ENCODE results near the gene NUTM2F.
"Not testable (repeated sequence)": the region's sequence is repeated elsewhere in the genome, so short reads cannot be mapped to it uniquely, and the experiment has no call there.

The NUTM2F gene

DNA sequence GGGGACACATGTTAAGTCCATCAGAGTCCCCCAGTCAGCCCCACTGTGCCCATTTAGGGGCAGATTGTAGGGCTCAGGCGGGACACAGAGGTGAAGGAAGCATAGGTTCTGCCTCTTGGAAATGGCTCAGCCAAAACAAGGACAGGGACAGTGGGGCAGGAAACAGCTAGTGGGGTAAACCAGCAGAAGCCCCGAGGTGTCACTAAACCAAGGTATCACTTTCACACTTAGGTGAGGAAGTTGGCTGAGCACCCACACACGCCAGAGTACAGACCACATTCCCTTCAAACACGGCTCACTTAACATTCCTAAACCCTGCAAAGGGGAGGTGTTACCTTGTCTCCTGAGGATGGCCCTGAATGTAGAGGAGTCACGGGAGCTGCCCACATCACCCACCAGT, 12.2 kb downstream of the NUTM2F start:
- not testable (repeated sequence) for DNase-seq (ENCODE audit: low read depth in 2 of 2)

DNA sequence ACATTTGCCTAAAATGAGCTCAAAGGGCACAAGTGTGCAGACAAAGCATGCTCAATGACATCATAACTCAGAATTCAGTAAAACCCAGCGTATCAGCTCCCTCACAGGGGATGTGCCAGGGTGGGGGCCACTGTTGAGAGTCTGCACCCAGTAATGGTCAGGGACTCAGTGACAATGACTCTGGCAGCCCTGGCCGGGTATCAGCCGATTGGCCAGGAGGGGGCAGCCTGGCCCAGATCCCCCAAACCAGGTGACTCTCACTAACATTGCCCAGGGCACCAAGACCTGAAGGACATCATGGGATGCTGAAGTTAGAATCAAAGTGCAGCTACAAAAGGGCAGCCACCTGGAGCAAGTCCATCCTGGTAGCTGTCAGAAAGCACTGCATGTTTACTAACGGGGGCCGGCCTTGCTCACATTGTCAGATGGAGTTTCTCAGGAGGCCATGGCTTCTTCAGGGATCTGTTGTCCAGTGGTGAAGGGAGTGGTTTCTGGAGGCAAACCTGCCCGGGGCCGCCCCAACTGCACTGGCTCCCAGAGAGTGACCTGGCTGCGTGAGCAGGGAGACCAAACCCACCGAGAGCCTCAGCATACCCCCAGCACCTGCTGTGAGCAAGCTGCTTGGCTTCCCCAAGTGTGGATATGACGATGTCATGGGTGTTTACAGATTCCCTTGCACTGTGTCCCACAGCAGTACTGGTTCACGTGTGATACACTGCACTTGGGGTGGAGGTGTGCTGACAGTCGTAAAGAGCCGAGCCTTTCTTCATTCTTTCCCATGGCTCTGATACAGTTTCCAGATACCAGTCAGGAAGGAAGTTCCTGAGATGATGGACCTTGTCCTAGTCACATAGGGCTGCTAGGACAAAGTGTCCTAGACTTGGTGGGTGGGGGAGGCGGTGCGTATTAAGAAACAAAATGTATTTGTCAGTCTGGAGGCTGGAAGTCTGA, 13.1 kb downstream of the NUTM2F start:
- DNase-seq (ENCODE audit: low read depth in 2 of 2): not testable (repeated sequence)

DNA sequence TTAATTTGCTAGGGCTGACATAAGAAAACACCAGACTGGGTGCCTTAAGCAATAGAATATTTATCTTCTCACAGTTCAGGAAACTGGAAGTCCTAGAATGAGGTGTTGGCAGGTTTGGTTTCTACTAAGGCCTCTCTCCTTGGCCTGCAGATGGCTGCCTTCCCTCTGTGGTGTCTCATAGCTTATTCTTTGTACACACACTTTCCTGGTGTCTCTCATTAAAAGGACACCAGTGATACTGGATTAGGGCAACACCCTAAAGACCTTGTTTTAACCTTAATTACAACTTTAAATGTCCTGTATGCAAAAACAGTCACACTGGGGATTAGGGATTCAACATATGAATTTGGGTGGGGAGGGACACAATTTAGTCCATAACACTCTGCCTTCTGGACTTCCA, 25.1 kb downstream of the NUTM2F start:
- no peak for DNase-seq (ENCODE audit: low read depth in 2 of 2)

DNA sequence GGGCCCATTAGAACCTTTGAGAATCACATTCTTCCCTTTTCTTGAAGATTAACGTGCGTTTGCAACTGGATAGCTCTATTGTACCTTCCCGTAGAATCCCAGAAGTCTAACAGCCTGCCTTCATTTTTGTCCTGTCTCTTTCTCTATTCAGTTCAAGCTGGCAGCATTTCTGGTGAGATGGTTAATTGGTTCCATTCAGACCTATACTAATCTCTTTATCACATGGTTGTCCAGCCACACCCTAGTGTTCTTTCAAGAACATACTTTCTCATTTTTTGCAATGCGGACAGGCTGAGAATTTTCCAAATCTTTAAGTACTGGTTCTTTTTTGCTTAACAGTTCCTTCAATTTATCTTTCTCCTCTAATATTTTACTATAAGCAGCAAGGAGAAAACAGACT, 26.0 kb downstream of the NUTM2F start:
- no peak for DNase-seq (ENCODE audit: low read depth in 2 of 2)

DNA sequence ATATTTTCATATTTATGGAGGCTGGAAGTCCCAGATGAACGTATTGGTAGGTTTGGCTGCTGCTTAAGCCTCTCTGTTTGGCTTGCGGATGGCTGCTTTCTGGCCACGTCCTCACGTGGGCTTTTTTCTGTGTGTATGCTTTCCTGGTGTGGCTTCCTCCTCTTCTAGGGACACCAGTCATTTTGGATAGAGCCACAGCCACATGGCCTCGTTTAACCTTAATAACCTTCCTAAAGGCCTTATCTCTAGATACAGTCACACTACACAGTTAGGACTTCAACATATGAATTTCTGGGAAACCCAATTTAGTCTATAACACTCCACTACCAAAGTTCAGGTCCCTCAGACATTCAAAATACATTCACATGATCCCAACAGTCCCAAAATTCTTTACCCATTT, 26.9 kb downstream of the NUTM2F start:
- DNase-seq (ENCODE audit: low read depth in 2 of 2): no peak

DNA sequence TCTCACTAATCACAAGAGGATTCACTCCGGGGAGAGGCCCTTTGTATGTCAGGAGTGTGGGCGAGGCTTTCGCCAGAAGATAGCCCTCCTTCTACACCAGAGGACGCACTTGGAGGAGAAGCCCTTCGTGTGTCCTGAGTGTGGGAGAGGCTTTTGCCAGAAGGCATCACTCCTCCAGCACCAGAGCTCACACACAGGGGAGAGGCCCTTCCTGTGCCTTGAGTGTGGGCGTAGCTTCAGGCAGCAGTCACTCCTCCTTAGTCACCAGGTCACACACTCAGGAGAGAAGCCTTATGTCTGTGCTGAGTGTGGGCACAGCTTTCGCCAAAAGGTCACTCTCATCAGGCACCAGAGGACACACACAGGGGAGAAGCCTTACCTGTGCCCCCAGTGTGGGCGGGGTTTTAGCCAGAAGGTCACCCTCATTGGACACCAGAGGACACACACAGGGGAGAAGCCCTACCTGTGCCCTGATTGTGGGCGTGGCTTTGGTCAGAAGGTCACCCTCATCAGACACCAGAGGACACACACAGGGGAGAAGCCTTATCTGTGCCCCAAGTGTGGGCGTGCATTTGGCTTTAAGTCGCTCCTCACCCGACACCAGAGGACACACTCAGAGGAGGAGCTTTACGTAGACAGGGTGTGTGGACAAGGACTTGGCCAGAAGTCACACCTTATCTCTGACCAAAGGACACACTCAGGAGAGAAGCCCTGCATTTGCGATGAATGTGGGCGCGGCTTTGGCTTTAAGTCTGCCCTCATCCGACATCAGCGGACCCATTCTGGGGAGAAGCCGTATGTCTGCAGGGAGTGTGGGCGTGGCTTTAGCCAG, 27.8 kb downstream of the NUTM2F start:
- DNase-seq (ENCODE audit: low read depth in 2 of 2): no peak

DNA sequence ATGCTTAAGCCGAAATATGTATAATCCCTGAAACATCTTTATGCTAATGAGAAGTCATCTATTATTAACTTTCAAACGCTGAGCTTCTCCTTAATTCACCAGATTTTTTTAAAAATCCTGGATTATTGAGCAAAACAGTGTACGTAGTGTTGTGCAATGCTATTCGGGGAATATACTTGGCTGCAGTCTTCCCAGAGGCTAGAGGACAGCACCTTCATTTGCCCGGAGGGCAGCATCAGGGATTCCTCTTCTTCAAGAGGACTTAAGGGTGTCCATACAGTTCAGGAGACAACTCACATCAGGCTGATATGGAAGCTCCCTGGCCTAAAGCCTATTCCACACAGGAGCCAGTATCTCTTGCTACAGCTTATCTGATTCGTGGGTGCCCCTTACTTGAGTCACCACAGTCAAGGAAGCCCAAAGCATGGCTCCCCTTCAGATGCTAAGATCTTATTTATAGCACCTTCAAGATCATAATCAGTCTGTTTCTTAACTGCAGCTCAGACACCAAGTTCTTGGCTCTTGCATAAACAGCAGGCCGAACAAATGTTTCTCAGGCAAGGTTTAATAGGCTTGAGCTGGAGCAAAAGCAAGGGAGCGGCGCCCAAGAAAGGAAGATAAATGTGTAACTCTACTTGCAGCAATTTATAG, 29.4 kb downstream of the NUTM2F start:
- no peak for DNase-seq (ENCODE audit: low read depth in 2 of 2)

DNA sequence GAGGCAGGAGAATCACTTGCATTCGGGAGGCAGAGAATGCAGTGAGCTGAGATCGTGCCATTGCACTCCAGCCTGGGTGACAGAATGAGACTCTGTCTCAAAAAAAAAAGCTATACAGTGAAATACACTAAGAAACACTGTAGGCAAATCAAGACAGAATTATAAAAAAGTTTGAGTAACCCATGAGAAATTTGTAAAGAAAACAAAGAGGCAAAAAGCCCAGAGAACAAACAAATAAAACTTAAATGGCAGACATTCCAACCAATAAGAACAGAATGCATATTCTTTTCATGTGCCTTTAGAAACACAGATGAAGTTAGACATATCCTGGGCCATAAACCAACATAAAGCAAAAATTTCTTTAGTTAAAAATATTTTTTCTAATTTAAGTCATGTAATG, 38.8 kb downstream of the NUTM2F start:
- DNase-seq (ENCODE audit: low read depth in 2 of 2): no peak

DNA sequence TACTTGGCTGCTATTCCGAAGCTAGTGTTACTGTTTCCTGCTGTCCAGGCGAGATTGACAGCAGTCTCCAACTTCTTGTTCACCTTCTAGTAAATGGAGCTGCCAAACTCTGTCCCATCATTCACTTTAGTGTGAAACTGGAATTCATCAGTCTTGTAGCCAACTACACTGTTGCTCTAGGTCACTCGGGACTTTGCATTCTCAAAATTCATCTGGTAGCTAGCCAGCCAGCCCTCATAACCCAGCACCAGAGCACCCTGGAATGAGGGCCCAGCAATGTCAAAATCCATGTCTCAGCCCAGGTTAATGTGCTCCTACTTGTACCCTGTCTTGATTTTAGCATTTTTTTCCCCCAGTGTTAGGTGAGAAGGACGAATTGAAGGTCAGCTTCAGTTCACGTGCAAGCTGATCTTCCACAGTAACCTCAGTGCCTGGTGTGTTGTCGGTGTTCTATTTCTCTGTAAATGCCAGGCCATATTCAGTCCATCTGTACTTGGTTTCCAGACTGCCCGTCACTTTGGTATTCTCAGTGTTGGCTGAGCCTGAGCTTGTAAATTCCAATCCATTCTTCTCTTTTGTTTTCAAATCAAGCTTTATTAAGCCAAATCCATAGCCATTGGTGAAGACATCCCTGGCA, 40.4 kb downstream of the NUTM2F start:
- no peak for DNase-seq (ENCODE audit: low read depth in 2 of 2)

DNA sequence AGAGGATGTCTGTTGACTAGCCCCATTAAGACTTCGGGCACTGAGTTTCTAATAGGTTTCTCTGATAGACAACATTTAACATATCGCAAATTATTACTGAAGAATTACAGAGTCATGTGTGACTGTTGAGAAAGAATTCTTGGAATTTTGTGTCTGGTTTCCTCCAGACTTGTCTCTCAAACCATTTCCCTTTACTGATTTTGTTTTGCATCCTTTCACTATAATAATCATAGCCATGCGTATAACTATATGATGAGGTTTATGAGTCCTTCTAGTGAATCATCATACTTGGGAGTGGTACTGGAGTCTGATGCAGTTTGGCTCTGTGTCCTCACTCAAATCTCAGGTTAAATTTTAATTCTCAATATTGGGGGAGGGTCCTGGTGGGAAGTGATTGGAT, 42.3 kb downstream of the NUTM2F start:
- DNase-seq (ENCODE audit: low read depth in 2 of 2): no peak

DNA sequence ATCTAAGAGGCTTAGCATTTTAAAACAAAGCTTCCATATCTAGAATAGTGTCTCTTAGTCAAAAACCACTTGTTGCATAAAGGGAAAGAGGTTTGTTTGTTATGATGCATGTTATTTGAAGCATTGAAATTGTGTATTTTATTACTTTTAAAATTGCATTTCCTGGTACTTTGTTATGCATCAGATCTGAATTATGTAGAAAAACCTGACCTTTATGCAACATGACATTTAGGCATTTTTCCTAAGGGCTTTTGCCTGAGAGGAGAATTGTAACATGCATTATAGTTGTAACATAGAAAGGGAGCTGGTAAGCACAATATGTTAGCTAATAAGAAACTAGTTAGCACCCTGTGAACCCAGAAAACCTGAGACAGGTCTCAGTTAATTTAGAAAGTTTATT, 47.3 kb downstream of the NUTM2F start:
- no peak for DNase-seq (ENCODE audit: low read depth in 2 of 2)

DNA sequence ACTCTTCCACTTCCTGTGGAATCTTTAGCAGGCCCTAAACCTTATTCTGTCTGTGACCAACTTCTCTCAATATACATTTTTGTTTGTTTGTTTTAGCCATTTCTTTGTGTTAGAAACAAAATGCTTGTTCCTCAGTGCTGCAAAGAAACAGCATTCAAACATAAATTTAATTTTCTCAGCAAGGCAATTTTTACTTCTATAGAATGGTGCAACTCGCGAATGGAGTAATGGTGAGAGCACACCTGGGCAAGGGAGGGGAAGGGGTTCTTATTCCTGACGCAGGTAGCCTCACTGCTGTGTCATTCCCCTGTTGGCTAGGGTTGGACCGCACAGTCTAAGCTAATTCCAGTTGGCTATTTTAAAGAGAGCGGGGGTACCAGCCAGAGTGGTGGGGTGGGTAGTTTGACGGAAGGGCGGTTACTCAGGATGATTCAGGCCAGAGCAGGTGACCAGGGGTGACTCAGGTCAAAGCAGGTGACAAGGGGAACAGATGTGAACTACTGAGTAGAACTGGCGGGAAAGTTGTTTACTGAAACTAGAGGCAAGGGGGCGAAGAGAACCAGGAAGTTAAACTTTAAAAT, 47.9 kb downstream of the NUTM2F start:
- DNase-seq (ENCODE audit: low read depth in 2 of 2): no peak

DNA sequence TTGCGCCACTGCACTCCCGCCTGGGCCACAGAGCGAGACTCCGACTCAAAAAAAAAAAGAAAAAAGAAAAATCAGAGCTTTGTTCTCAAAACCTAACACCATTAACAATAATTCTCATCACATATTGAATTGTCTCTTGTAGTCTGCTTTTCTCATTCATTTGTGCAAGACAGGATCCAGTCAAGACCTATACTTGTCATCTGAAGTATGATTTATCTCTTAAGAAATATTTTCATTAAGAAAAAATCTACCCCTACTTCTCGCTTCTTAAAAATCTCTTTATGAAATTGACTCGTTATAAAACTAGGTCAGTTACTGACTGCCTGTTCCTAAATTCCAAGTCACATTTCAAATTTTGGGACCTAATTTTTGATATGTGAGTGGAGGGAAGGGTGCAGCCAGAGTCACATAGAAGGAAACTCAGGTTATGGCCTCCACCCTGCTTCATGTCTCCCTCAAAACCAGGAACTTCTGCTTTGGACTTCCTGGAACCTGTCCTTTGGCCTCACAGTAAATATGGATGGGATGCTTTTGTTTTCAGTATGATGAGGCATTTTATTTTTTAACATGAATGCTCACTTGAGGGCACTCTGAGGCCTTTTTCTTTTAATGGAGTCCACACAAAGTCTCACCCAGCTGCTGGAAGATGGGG, 50.4 kb downstream of the NUTM2F start:
- no peak for DNase-seq (ENCODE audit: low read depth in 2 of 2)

DNA sequence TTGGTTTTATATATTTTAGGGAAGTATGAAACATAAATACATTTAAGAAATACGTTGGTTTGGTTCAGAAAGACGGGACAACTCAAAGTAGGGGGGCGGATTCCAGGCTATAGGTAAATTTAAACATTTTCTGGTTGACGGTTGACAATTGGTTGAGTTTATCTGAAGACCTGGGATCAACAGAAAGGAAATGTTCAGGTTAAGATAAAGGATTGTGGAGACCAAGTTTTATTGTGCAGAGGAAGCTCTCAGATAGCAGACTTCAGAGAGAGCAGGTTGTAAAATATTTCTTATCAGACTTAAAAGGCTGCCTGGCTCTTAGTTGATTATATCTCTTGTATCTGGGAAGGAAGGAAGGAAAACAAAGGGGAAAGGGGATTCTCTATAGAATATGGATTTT, 51.4 kb downstream of the NUTM2F start:
- DNase-seq (ENCODE audit: low read depth in 2 of 2): not testable (repeated sequence)

DNA sequence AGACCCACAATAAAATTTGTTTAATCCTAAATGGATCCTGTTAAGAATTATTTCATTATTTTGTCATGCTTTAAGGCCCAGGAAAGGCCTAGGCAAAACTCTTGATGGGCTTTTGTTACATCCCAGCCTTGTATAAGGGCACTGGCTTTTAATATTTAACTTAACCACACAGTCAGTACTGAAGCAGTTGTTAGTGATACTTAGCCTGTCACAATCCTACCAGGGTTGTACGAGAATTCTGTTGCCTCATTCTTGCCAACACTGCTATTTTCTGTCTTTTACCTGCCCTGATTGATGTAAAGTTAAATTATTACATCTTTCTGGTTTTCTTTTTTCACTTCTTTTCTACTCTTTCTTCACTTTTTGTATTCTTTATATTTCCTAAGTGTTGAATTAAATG, 58.4 kb downstream of the NUTM2F start:
- no peak for DNase-seq (ENCODE audit: low read depth in 2 of 2)

DNA sequence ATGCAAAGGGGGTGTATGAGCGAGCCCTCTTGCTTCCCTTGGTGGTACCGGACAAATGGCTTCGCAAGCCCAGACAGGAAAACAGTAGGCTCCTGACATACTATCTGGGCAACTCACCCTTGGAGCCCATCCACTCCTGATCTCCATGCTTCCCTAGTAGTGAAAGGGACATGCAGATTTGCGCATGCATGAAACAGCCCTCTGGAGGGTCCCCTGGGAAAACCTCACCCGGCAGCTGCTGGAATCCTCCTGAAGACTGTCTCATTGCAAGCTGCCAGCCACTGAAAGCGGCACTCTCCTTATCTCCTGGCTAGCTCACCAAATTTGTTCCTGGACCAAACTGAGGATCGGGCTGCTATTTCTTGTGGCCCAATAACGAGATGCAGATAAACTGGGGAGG, 59.2 kb downstream of the NUTM2F start:
- DNase-seq (ENCODE audit: low read depth in 2 of 2): no peak

All from stimulated activated CD8-positive, alpha-beta memory T cell treated with anti-CD3 and anti-CD28 coated beads, Interleukin-2, amount 100 ng/mL, for 1 hour (primary cell).